WI38 (cell line): ENCODE data around the gene ERCC4.

Source experiments
- H3K4me3 ChIP-seq: 2 replicates; pipeline ENCODE4 v1.5.1; 2011; ENCODE audit warnings: low read depth, mild to moderate bottlenecking, control low read depth, low read length
- CTCF ChIP-seq: IDR thresholded peaks from 2 replicates; pipeline ENCODE4 v1.5.1; 2012; ENCODE audit warnings: low read depth, mild to moderate bottlenecking, control low read depth, low read length

The ERCC4 gene

GRCh38 chr16:13923703-13924298, 3.8 kb downstream of the ERCC4 start:
- TF ChIP-seq CTCF, result peak; percentile 24; the same call in 1 of the 2 replicates
- no peak overlapping the region for H3K4me3 ChIP-seq

- no peak overlapping the region for H3K4me3 ChIP-seq
- no peak for TF ChIP-seq CTCF
These were observed 6.5 kb downstream of the ERCC4 start for GRCh38 chr16:13926464-13926863.

GRCh38 chr16:13926891-13927290, 6.9 kb downstream of the ERCC4 start:
- TF ChIP-seq CTCF, result no peak
- no peak overlapping the region for H3K4me3 ChIP-seq

GRCh38 chr16:13928646-13929045, 8.7 kb downstream of the ERCC4 start:
- H3K4me3 ChIP-seq, result no peak overlapping the region
- TF ChIP-seq CTCF, result no peak

GRCh38 chr16:13931845-13932244, 11.9 kb downstream of the ERCC4 start:
- TF ChIP-seq CTCF, result no peak
- no peak overlapping the region for H3K4me3 ChIP-seq

GRCh38 chr16:13935408-13935807, 15.5 kb downstream of the ERCC4 start:
- peak; percentile 52 for TF ChIP-seq CTCF
- H3K4me3 ChIP-seq, result no peak overlapping the region

GRCh38 chr16:13936155-13936554, 16.2 kb downstream of the ERCC4 start:
- TF ChIP-seq CTCF, result no peak
- no peak overlapping the region for H3K4me3 ChIP-seq
